ENCODE data around the gene ZMIZ1.

Gene ZMIZ1

GRCh38 chr10:79094412-79095175 is 25.8 kb downstream of the ZMIZ1 start:
- Histone ChIP-seq H3K4me3 (ENCODE audit: low read depth, low read length) (no peak overlapping the region), H3K27me3 (replicated peaks) (no peaks in the 10 kb centered on the region), H3K27ac (no peak overlapping the region), H3K36me3 (replicated peaks) (no peaks in the 10 kb centered on the region)
- DNase-seq, result no peak
- in situ Hi-C loops (cut with HindIII; ENCODE audit: low pct_ligation_motif_present, low sequenced_read_pairs), result no loop called here
- TF ChIP-seq CTCF (IDR thresholded peaks at IDR 0.05; ENCODE audit: low read depth, low read length, missing control alignments), result no peak

- Histone ChIP-seq H3K27me3 (replicated peaks) (no peaks in the 10 kb centered on the region), H3K27ac (no peak overlapping the region), H3K4me3 (ENCODE audit: low read depth, low read length) (no peak overlapping the region), H3K36me3 (replicated peaks) (no peaks in the 10 kb centered on the region)
- TF ChIP-seq CTCF (IDR thresholded peaks at IDR 0.05; ENCODE audit: low read depth, low read length, missing control alignments), result no peak
- in situ Hi-C loops (cut with HindIII; ENCODE audit: low pct_ligation_motif_present, low sequenced_read_pairs), result no loop called here
- DNase-seq, result no peak
Observed at GRCh38 chr10:79095316-79095715, 26.6 kb downstream of the ZMIZ1 start.

DNA sequence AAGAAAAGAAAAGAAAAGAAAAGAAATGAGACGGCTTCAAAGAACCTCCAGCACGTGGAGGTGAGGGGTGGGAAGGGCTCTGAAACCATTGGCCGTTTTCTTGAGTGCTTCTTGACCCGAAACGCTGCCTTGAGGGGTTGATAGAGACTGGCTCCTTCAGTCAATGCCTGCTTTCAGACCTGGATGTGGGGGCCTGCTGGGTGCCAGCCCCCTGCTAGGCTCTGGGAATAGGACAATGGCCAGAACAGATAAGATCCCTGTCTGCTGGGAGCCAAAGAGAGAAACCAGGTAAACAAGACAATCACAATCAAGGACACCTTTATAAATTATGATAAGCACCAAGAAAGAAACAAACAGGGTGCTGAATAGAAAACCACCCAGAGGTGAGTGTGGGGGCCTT is 27.7 kb downstream of the ZMIZ1 start:
- Histone ChIP-seq H3K27me3 (replicated peaks) (no peaks in the 10 kb centered on the region), H3K27ac (no peak overlapping the region), H3K36me3 (replicated peaks) (no peaks in the 10 kb centered on the region), H3K4me3 (ENCODE audit: low read depth, low read length) (no peak overlapping the region)
- no peak for DNase-seq
- no peak for TF ChIP-seq CTCF (IDR thresholded peaks at IDR 0.05; ENCODE audit: low read depth, low read length, missing control alignments)
- in situ Hi-C loops (cut with HindIII; ENCODE audit: low pct_ligation_motif_present, low sequenced_read_pairs), result no loop called here

- no peak overlapping the region for H3K4me3 ChIP-seq (ENCODE audit: low read depth, low read length)
- H3K36me3 ChIP-seq (replicated peaks), result no peaks in the 10 kb centered on the region
- no peaks in the 10 kb centered on the region for H3K27me3 ChIP-seq (replicated peaks)
- H3K27ac ChIP-seq, result no peak overlapping the region
- no peak for DNase-seq
- no peak for TF ChIP-seq CTCF (IDR thresholded peaks at IDR 0.05; ENCODE audit: low read depth, low read length, missing control alignments)
- in situ Hi-C loops (cut with HindIII; ENCODE audit: low pct_ligation_motif_present, low sequenced_read_pairs), result no loop called here
Observed at GRCh38 chr10:79097021-79097872, 28.5 kb downstream of the ZMIZ1 start.

- no peak for DNase-seq
- no peaks in the 10 kb centered on the region for H3K36me3 ChIP-seq (replicated peaks)
- TF ChIP-seq CTCF (IDR thresholded peaks at IDR 0.05; ENCODE audit: low read depth, low read length, missing control alignments), result no peak
Observed at GRCh38 chr10:79098061-79098460, 29.3 kb downstream of the ZMIZ1 start.

More at GRCh38 chr10:79098061-79098460, 29.3 kb downstream of the ZMIZ1 start:
- H3K27ac ChIP-seq, result no peak overlapping the region
- no peak overlapping the region for H3K4me3 ChIP-seq (ENCODE audit: low read depth, low read length)
- in situ Hi-C loops (cut with HindIII; ENCODE audit: low pct_ligation_motif_present, low sequenced_read_pairs), result no loop called here
- H3K27me3 ChIP-seq (replicated peaks), result no peaks in the 10 kb centered on the region

Measured in brain microvascular endothelial cell (primary cell).